ENCODE measurements around the gene RDM1.

DNA sequence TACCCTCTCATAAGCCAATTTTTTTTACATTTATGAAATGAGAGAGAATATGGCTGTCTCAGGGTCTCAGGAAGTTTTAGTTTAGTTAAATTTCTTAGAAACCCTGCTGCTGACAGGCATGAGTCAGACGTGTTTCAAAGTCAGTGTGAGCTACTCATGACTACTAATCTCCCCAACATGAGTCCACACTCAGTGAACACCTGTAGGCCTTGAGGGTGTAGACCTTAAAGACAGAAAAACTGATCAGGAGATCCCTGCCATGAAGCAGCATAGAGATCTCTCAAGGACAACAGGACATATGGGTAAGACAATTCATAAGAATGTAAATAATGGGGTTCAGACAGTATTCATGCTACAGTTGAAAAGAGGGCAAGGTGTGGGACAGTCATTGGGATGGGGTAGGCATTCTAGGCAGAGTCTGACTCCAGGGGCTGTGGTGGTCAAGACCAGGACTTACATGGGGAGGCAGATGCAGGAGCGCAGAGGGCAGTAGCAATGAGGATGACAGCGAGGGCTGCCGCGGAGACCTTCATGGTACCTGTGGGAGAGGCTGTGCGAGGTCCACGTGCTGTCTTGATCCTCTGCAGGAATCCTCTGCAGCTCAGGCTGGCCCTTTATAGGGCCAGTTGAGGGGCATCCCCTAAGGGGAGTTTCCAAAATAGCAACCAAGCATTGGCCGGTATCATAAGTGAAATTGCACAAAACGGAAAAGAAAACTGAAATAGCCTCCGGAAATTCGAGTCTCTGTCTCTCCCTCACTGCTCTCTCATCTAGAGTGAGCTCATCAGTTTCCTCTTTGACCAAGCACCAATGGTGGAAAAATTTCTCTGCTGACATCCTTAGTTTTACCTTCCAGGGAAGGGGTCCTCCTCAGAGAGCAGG lies 50.6 kb downstream of the RDM1 start, which contains the start of gene CCL5:
- TF ChIP-seq, protein P1, sequence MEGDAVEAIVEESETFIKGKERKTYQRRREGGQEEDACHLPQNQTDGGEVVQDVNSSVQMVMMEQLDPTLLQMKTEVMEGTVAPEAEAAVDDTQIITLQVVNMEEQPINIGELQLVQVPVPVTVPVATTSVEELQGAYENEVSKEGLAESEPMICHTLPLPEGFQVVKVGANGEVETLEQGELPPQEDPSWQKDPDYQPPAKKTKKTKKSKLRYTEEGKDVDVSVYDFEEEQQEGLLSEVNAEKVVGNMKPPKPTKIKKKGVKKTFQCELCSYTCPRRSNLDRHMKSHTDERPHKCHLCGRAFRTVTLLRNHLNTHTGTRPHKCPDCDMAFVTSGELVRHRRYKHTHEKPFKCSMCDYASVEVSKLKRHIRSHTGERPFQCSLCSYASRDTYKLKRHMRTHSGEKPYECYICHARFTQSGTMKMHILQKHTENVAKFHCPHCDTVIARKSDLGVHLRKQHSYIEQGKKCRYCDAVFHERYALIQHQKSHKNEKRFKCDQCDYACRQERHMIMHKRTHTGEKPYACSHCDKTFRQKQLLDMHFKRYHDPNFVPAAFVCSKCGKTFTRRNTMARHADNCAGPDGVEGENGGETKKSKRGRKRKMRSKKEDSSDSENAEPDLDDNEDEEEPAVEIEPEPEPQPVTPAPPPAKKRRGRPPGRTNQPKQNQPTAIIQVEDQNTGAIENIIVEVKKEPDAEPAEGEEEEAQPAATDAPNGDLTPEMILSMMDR (IDR thresholded peaks at IDR 0.05 in 2 of 3, conservative IDR thresholded peaks at IDR 0.05 in 1 of 3; ENCODE audit: borderline replicate concordance in 1 of 3, insufficient read depth in 1 of 3, low read depth in 2 of 3, low read length in 2 of 3), result no peak
- TF ChIP-seq EZH2phosphoT487 (IDR thresholded peaks at IDR 0.05; ENCODE audit: borderline replicate concordance) (no peak), EZH2 (IDR thresholded peaks at IDR 0.05) (no peak), POLR2A (IDR thresholded peaks at IDR 0.05; ENCODE audit: borderline replicate concordance, extremely low read depth, insufficient read depth, insufficient read length) (no peak)
